HG02884 (cell line): ENCODE data around the gene SLC5A1.

Source experiments
- ATAC-seq: cut with Tn5 transposase; IDR thresholded peaks from one replicate; pipeline ENCODE4 v1.9.1; 2021; ENCODE audit warnings: mild to moderate bottlenecking, moderate library complexity; ENCODE audit not compliant: unreplicated experiment

Gene SLC5A1

GRCh38 chr22:32050678-32051515, 7.8 kb downstream of the SLC5A1 start:
- no peak for ATAC-seq

- ATAC-seq, result no peak
Measured at GRCh38 chr22:32052244-32052643, 9.2 kb downstream of the SLC5A1 start.

GRCh38 chr22:32052936-32053791, 10.1 kb downstream of the SLC5A1 start:
- ATAC-seq, result no peak

GRCh38 chr22:32055069-32055468, 12.0 kb downstream of the SLC5A1 start:
- ATAC-seq, result no peak

GRCh38 chr22:32058656-32059260, 15.7 kb downstream of the SLC5A1 start:
- no peak for ATAC-seq

GRCh38 chr22:32059426-32059825, 16.4 kb downstream of the SLC5A1 start:
- ATAC-seq, result no peak

GRCh38 chr22:32063701-32064100, 20.6 kb downstream of the SLC5A1 start:
- no peak for ATAC-seq

- ATAC-seq, result no peak
Measured at GRCh38 chr22:32066820-32067219, 23.8 kb downstream of the SLC5A1 start.

- ATAC-seq, result no peak
Measured at GRCh38 chr22:32067613-32068012, 24.6 kb downstream of the SLC5A1 start.

GRCh38 chr22:32069579-32070372, 26.7 kb downstream of the SLC5A1 start:
- no peak for ATAC-seq

- no peak for ATAC-seq
Measured at GRCh38 chr22:32073262-32073661, 30.2 kb downstream of the SLC5A1 start.

- ATAC-seq, result no peak
Measured at GRCh38 chr22:32073823-32074380, 30.8 kb downstream of the SLC5A1 start.

- ATAC-seq, result no peak
Measured at GRCh38 chr22:32075997-32076760, 33.1 kb downstream of the SLC5A1 start.

- no peak for ATAC-seq
Measured at GRCh38 chr22:32076761-32077084, 33.7 kb downstream of the SLC5A1 start.

- no peak for ATAC-seq
Measured at GRCh38 chr22:32077151-32077550, 34.1 kb downstream of the SLC5A1 start.

GRCh38 chr22:32079130-32080089, 36.3 kb downstream of the SLC5A1 start:
- ATAC-seq, result no peak

GRCh38 chr22:32080904-32081303, 37.8 kb downstream of the SLC5A1 start:
- no peak for ATAC-seq

GRCh38 chr22:32082331-32082730, 39.3 kb downstream of the SLC5A1 start:
- no peak for ATAC-seq

- ATAC-seq, result no peak
Measured at GRCh38 chr22:32083000-32083399, 39.9 kb downstream of the SLC5A1 start.
